ENCODE results near the gene ALG11.

DNA sequence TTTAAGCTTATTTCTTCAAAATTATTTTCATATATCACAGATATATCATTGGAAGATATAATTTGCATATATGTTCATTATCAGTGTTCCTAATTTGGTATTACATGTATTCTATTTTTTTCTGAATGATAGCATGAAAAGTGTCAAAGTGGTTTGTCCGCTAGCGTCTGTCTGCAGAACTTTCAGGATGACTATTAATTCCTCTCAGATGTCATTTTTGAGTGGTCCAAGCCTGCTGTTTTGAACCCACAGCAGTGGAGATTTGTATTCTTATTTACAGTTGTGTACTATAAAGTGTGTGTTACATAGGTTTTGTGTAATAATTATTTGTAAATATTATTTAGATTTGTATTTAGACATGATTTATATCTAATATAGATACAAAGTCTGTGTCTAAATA is 20.8 kb downstream of the ALG11 start:
- TF ChIP-seq, protein P1, sequence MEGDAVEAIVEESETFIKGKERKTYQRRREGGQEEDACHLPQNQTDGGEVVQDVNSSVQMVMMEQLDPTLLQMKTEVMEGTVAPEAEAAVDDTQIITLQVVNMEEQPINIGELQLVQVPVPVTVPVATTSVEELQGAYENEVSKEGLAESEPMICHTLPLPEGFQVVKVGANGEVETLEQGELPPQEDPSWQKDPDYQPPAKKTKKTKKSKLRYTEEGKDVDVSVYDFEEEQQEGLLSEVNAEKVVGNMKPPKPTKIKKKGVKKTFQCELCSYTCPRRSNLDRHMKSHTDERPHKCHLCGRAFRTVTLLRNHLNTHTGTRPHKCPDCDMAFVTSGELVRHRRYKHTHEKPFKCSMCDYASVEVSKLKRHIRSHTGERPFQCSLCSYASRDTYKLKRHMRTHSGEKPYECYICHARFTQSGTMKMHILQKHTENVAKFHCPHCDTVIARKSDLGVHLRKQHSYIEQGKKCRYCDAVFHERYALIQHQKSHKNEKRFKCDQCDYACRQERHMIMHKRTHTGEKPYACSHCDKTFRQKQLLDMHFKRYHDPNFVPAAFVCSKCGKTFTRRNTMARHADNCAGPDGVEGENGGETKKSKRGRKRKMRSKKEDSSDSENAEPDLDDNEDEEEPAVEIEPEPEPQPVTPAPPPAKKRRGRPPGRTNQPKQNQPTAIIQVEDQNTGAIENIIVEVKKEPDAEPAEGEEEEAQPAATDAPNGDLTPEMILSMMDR (IDR thresholded peaks at IDR 0.05) = no peak
- TF ChIP-seq POLR2A (IDR thresholded peaks at IDR 0.05) = no peak

All from adrenal gland (tissue), 5 donors.